ENCODE measurements around the gene TBC1D22A.

The TBC1D22A gene

GRCh38 chr22:47149976-47150375 is 387.5 kb downstream of the TBC1D22A start:
- no peak for FAIRE-seq

GRCh38 chr22:47150426-47150825 is 388.0 kb downstream of the TBC1D22A start:
- FAIRE-seq = no peak

GRCh38 chr22:47151064-47151463 is 388.6 kb downstream of the TBC1D22A start:
- FAIRE-seq = no peak

GRCh38 chr22:47151490-47151889 is 389.0 kb downstream of the TBC1D22A start:
- no peak for FAIRE-seq

- no peak for FAIRE-seq
Measured at GRCh38 chr22:47152236-47152635, 389.8 kb downstream of the TBC1D22A start.

- no peak for FAIRE-seq
Measured at GRCh38 chr22:47152938-47153337, 390.5 kb downstream of the TBC1D22A start.

GRCh38 chr22:47153854-47154525 is 391.5 kb downstream of the TBC1D22A start:
- FAIRE-seq = no peak

GRCh38 chr22:47154621-47155081 is 392.2 kb downstream of the TBC1D22A start:
- FAIRE-seq = no peak

- no peak for FAIRE-seq
Measured at GRCh38 chr22:47155131-47155885, 392.9 kb downstream of the TBC1D22A start.

GRCh38 chr22:47155912-47156311 is 393.5 kb downstream of the TBC1D22A start:
- no peak for FAIRE-seq

GRCh38 chr22:47156352-47157092 is 394.1 kb downstream of the TBC1D22A start:
- no peak for FAIRE-seq

- FAIRE-seq = no peak
Measured at GRCh38 chr22:47157093-47157420, 394.6 kb downstream of the TBC1D22A start.

- FAIRE-seq = no peak
Measured at GRCh38 chr22:47157486-47158270, 395.2 kb downstream of the TBC1D22A start.

GRCh38 chr22:47158457-47158856 is 396.0 kb downstream of the TBC1D22A start:
- no peak for FAIRE-seq

GRCh38 chr22:47159592-47159991 is 397.1 kb downstream of the TBC1D22A start:
- no peak for FAIRE-seq

- FAIRE-seq = no peak
Measured at GRCh38 chr22:47160141-47160541, 397.7 kb downstream of the TBC1D22A start.

- FAIRE-seq = no peak
Measured at GRCh38 chr22:47160781-47161520, 398.5 kb downstream of the TBC1D22A start.

- FAIRE-seq = no peak
Measured at GRCh38 chr22:47161631-47162030, 399.2 kb downstream of the TBC1D22A start.

- no peak for FAIRE-seq
Measured at GRCh38 chr22:47162865-47163264, 400.4 kb downstream of the TBC1D22A start.

- no peak for FAIRE-seq
Measured at GRCh38 chr22:47163481-47163855, 401.0 kb downstream of the TBC1D22A start.

- no peak for FAIRE-seq
Measured at GRCh38 chr22:47163856-47164513, 401.5 kb downstream of the TBC1D22A start.

Measured in colon (tissue), 2 donors.